Astrocyte of the spinal cord (primary cell): ENCODE results near the gene TSPAN10.
A peak's percentile ranks its signal among the peaks of the same experiment; 100 is the strongest.

Experiments
- DNase-seq: peaks from one replicate; pipeline ENCODE4 v3.0.0; 2011; ENCODE audit warnings: low read depth, low spot score
- H3K4me3 ChIP-seq: 2 replicates; pipeline ENCODE4 v1.5.1; 2011; ENCODE audit warnings: low read depth, mild to moderate bottlenecking, low read length, moderate library complexity
- CTCF ChIP-seq: IDR thresholded peaks from 2 replicates; pipeline ENCODE4 v1.5.1; 2012; ENCODE audit warnings: low read depth, mild to moderate bottlenecking, low read length, inconsistent platforms
- in situ Hi-C: cut with HindIII; loops from 2 replicates; pipeline ENCODE4 v1.10.0; 2017; ENCODE audit warnings: low sequenced_read_pairs

TSPAN10 gene

GRCh38 chr17:81680150-81680549 is 43.2 kb downstream of the TSPAN10 start:
- no peak overlapping the region for H3K4me3 ChIP-seq
- no peak for TF ChIP-seq CTCF
- in situ Hi-C loops: no loop called here
- no peak for DNase-seq

GRCh38 chr17:81681672-81682071 is 44.7 kb downstream of the TSPAN10 start:
- in situ Hi-C loops: no loop called here
- no peak for DNase-seq
- no peak for TF ChIP-seq CTCF
- H3K4me3 ChIP-seq: no peak overlapping the region

- TF ChIP-seq CTCF: no peak
- DNase-seq: peak; percentile 16
- H3K4me3 ChIP-seq: peak overlapping the region; percentile 94
- in situ Hi-C loops: no loop called here
These were observed 45.7 kb downstream of the TSPAN10 start for GRCh38 chr17:81682565-81683207.

- no peak for TF ChIP-seq CTCF
- peak overlapping the region; percentile 94 for H3K4me3 ChIP-seq
- in situ Hi-C loops: no loop called here
- no peak for DNase-seq
These were observed 46.2 kb downstream of the TSPAN10 start for GRCh38 chr17:81683208-81683583.

GRCh38 chr17:81683584-81684441 is 46.8 kb downstream of the TSPAN10 start, which contains the start of the genes ARL16 and HGS:
TSS of gene ARL16 (minus strand) at chr17:81683797. CDS start at chr17:81683753, 44 bp downstream.
TSS of gene HGS (plus strand) at chr17:81684011. CDS start at chr17:81684067, 56 bp downstream.
- no peak for TF ChIP-seq CTCF
- H3K4me3 ChIP-seq: peak within 1 kb of the TSS; percentile 94
- in situ Hi-C loops: no loop called here
- DNase-seq: peak; percentile 100

GRCh38 chr17:81684442-81684911 is 47.5 kb downstream of the TSPAN10 start:
- in situ Hi-C loops: no loop called here
- TF ChIP-seq CTCF: no peak
- H3K4me3 ChIP-seq: peak overlapping the region; percentile 94
- peak; percentile 77 for DNase-seq
